Measurements from ENCODE around the gene C2orf69.

DNA sequence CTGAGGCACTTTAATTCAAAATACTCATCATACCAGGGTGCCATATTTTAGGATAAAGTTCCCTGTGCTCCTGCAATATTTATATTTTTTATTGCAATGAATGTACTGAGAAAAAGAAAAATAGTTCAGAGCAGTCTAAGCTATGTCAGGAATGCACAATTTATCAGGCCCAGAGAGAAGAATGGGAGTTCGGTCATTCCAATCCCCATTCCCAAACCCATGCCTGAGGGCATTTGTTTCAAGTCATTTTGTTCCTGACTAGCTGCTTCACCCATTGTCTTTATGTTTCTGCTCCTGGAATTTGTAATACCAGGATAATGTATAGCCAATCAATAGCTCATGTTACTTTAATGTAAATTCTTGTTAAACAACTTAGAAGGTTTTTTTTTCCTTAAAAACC lies 35.7 kb upstream of the C2orf69 start:
- TF ChIP-seq POLR2A (IDR thresholded peaks at IDR 0.05) = no peak
- TF ChIP-seq CTCF (IDR thresholded peaks at IDR 0.05) = no peak
